ENCODE results near the gene TMEM182.

TMEM182 gene

GRCh38 chr2:102848366-102848839, 86.6 kb downstream of the TMEM182 start:
- ChIA-PET POLR2A (no interaction called here), CTCF (interaction anchor here (1.6 kb wide), 1 partner anchor 24 kb away, joined by 5 read pairs; no protein-coding TSS in a partner anchor)
- peak; percentile 74 for DNase-seq (ENCODE audit: extremely low spot score)
- TF ChIP-seq FOXM1 (IDR thresholded peaks at IDR 0.05; ENCODE audit: borderline replicate concordance): no peak
- TF ChIP-seq L3MBTL2 (conservative IDR thresholded peaks at IDR 0.05): no peak
- no peak for TF ChIP-seq LEF1 (IDR thresholded peaks at IDR 0.05; ENCODE audit: borderline replicate concordance)
- TF ChIP-seq BHLHE40 (IDR thresholded peaks at IDR 0.05; ENCODE audit: borderline replicate concordance): no peak
- TF ChIP-seq FOXA1 (IDR thresholded peaks at IDR 0.05): no peak
- TF ChIP-seq ZNF384 (IDR thresholded peaks at IDR 0.05): 0 out of 2 replicates have a peak, but pooled peaks have one; percentile 18
- no peak for TF ChIP-seq ELF4 (IDR thresholded peaks at IDR 0.05)
- no peak for TF ChIP-seq TARDBP (IDR thresholded peaks at IDR 0.05)
- TF ChIP-seq SUZ12 (IDR thresholded peaks at IDR 0.05): no peak
- peak; percentile 32; the same call in 1 of the 2 replicates for TF ChIP-seq PKNOX1 (IDR thresholded peaks at IDR 0.05)
- no peak for TF ChIP-seq HDGF (IDR thresholded peaks at IDR 0.05; ENCODE audit: borderline replicate concordance)

GRCh38 chr2:102850888-102851287, 89.1 kb downstream of the TMEM182 start:
- POLR2A ChIA-PET: no interaction called here
- DNase-seq (ENCODE audit: extremely low spot score): no peak
- CTCF ChIA-PET: interaction anchor here (1.2 kb wide), 1 partner anchor 9 kb away, joined by 3 read pairs; no protein-coding TSS in a partner anchor
- TF ChIP-seq SUZ12 (IDR thresholded peaks at IDR 0.05): no peak
- TF ChIP-seq SP1 (IDR thresholded peaks at IDR 0.05): no peak
- TF ChIP-seq FOXK2 (IDR thresholded peaks at IDR 0.05): no peak
- no peak for TF ChIP-seq ZNF384 (IDR thresholded peaks at IDR 0.05)
- no peak for TF ChIP-seq PKNOX1 (IDR thresholded peaks at IDR 0.05)
- TF ChIP-seq FOXA1 (IDR thresholded peaks at IDR 0.05): no peak
- TF ChIP-seq FOXM1 (IDR thresholded peaks at IDR 0.05; ENCODE audit: borderline replicate concordance): no peak
- no peak for TF ChIP-seq NFRKB (IDR thresholded peaks at IDR 0.05)
- TF ChIP-seq BHLHE40 (IDR thresholded peaks at IDR 0.05; ENCODE audit: borderline replicate concordance): no peak
- TF ChIP-seq LEF1 (IDR thresholded peaks at IDR 0.05; ENCODE audit: borderline replicate concordance): no peak
- no peak for TF ChIP-seq TARDBP (IDR thresholded peaks at IDR 0.05)
- no peak for TF ChIP-seq ARNT (IDR thresholded peaks at IDR 0.05)

GRCh38 chr2:102852867-102853266, 91.0 kb downstream of the TMEM182 start:
- TF ChIP-seq TARDBP (IDR thresholded peaks at IDR 0.05): no peak
- TF ChIP-seq NFRKB (IDR thresholded peaks at IDR 0.05): no peak
- POLR2A ChIA-PET: no interaction called here
- CTCF ChIA-PET: interaction anchor here (1.2 kb wide), 1 partner anchor 13 kb away, joined by 3 read pairs; no protein-coding TSS in a partner anchor
- no peak for DNase-seq (ENCODE audit: extremely low spot score)
